Measurements from ENCODE around the gene NF1. TPM values are rescaled to one million over a fixed set of nuclear protein-coding genes. Genes with fewer than 3 reads are reported as not detected.
"Not testable (repeated sequence)": the region's sequence is repeated elsewhere in the genome, so short reads cannot be mapped to it uniquely, and the experiment has no call there.

NF1 gene
- total RNA-seq, 4 donors from 2014 or later: 34.8 to 106 (median 59.2) TPM

DNA sequence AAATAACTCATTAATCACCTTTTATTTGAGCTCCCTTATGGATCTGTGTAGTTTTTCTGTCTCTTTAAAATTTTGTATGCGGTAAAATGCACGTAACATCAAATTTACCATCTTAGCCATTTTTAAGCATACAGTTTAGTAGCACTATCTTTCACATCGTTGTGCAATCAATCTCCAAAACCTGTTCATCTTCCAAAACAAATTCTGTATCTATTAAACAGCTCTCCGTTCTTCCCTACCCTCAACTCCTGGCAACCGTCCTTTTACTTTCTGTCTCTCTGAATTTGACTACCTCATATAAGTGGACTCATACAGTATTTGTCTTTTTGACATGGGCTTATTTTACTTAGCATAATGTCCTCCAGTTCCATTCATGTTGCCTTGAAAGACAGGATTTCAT lies 100.5 kb downstream of the NF1 start:
- intact Hi-C loops (cut with DNase I; ENCODE audit: low total_unique reads): no loop called here
- in situ Hi-C loops (cut with MboI; ENCODE audit: low pct_ligation_motif_present in 1 of 4, low pct_unique_long_range_greater_than_20kb in 1 of 4, low sequenced_read_pairs in 3 of 4): no loop called here
- H3K27ac ChIP-seq: no peak overlapping the region
- DNase-seq: no peak
- 74 to 79% methylated on average over 5 of the region's 5 CpGs for WGBS, 2 donors (ENCODE audit: low coverage in 1 of 2)
- no peaks in the 10 kb centered on the region for H3K9me3 ChIP-seq
- no peaks in the 10 kb centered on the region for H3K4me1 ChIP-seq
- H3K27me3 ChIP-seq: no peaks in the 10 kb centered on the region
- H3K4me3 ChIP-seq: no peak overlapping the region
- no peaks in the 10 kb centered on the region for H3K36me3 ChIP-seq
- TF ChIP-seq EP300 (IDR thresholded peaks at IDR 0.05; ENCODE audit: low read depth) (no peak), CTCF (IDR thresholded peaks at IDR 0.05) (no peak), POLR2AphosphoS5 (IDR thresholded peaks at IDR 0.05) (no peak), POLR2A (IDR thresholded peaks at IDR 0.05) (no peak)

GRCh38 chr17:31198026-31198425 lies 103.2 kb downstream of the NF1 start:
- no peak for DNase-seq
- Histone ChIP-seq H3K27me3 (no peaks in the 10 kb centered on the region), H3K27ac (no peak overlapping the region), H3K4me3 (no peak overlapping the region), H3K4me1 (no peaks in the 10 kb centered on the region), H3K36me3 (peaks cover 0 to 13% (median 2%) of the 10 kb centered on the region in 4 donors), H3K9me3 (no peaks in the 10 kb centered on the region)
- in situ Hi-C loops (cut with MboI; ENCODE audit: low pct_ligation_motif_present in 1 of 4, low pct_unique_long_range_greater_than_20kb in 1 of 4, low sequenced_read_pairs in 3 of 4) (no loop called here), intact Hi-C loops (cut with DNase I; ENCODE audit: low total_unique reads) (no loop called here)
- no peak for TF ChIP-seq POLR2A (IDR thresholded peaks at IDR 0.05)
- TF ChIP-seq POLR2AphosphoS5 (IDR thresholded peaks at IDR 0.05): no peak
- TF ChIP-seq CTCF (IDR thresholded peaks at IDR 0.05): no peak
- 97 to 100% methylated on average over 1 of the region's 1 CpG for WGBS, 2 donors (ENCODE audit: low coverage in 1 of 2)

- DNase-seq; H3K27ac ChIP-seq; H3K27me3 ChIP-seq; H3K4me1 ChIP-seq; in situ Hi-C loops (cut with MboI; ENCODE audit: low pct_ligation_motif_present in 1 of 4, low pct_unique_long_range_greater_than_20kb in 1 of 4, low sequenced_read_pairs in 3 of 4); H3K9me3 ChIP-seq; intact Hi-C loops (cut with DNase I; ENCODE audit: low total_unique reads); H3K4me3 ChIP-seq: not testable (repeated sequence)
- H3K36me3 ChIP-seq: peaks cover 0 to 13% (median 2%) of the 10 kb centered on the region in 4 donors
- WGBS, 2 donors (ENCODE audit: low coverage in 1 of 2): 68 to 70% methylated on average over 2 of the region's 2 CpGs
Measured at GRCh38 chr17:31198666-31199065, 103.9 kb downstream of the NF1 start.

DNA sequence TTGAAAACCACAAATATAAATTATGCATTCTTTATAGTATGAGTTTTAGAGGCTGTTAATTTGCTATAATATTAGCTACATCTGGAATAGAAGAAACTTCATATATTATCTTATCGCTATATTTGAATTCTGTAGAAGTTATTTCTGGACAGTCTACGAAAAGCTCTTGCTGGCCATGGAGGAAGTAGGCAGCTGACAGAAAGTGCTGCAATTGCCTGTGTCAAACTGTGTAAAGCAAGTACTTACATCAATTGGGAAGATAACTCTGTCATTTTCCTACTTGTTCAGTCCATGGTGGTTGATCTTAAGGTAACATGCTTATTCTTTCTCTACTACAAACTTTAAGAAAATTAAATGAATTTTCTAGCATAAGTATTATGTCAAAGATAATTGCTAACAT lies 105.5 kb downstream of the NF1 start:
- DNase-seq: no peak
- intact Hi-C loops (cut with DNase I; ENCODE audit: low total_unique reads): no loop called here
- Histone ChIP-seq H3K9me3 (no peaks in the 10 kb centered on the region), H3K4me1 (no peaks in the 10 kb centered on the region), H3K4me3 (no peak overlapping the region), H3K36me3 (peaks cover 0 to 13% (median 2%) of the 10 kb centered on the region in 4 donors), H3K27ac (no peak overlapping the region), H3K27me3 (no peaks in the 10 kb centered on the region)
- in situ Hi-C loops (cut with MboI; ENCODE audit: low pct_ligation_motif_present in 1 of 4, low pct_unique_long_range_greater_than_20kb in 1 of 4, low sequenced_read_pairs in 3 of 4): loop anchor here in 1 of 4 donors (25.0 kb wide), 1 partner anchor 288 kb away; the partner anchor contains the start of genes ADAP2 and TEFM
- 94 to 96% methylated on average over 2 of the region's 2 CpGs for WGBS, 2 donors (ENCODE audit: low coverage in 1 of 2)
- TF ChIP-seq POLR2AphosphoS5 (IDR thresholded peaks at IDR 0.05) (no peak), EP300 (IDR thresholded peaks at IDR 0.05; ENCODE audit: low read depth) (no peak), POLR2A (IDR thresholded peaks at IDR 0.05) (no peak)

- DNase-seq: no peak
- intact Hi-C loops (cut with DNase I; ENCODE audit: low total_unique reads) (no loop called here), in situ Hi-C loops (cut with MboI; ENCODE audit: low pct_ligation_motif_present in 1 of 4, low pct_unique_long_range_greater_than_20kb in 1 of 4, low sequenced_read_pairs in 3 of 4) (loop anchor here in 1 of 4 donors (25.0 kb wide), 1 partner anchor 291 kb away; the partner anchor contains the start of genes ADAP2 and TEFM)
- H3K27ac ChIP-seq: no peak overlapping the region
- no peak overlapping the region for H3K4me3 ChIP-seq
- H3K36me3 ChIP-seq: peaks cover 0 to 13% (median 2%) of the 10 kb centered on the region in 4 donors
- no peaks in the 10 kb centered on the region for H3K27me3 ChIP-seq
- H3K4me1 ChIP-seq: no peaks in the 10 kb centered on the region
- H3K9me3 ChIP-seq: no peaks in the 10 kb centered on the region
- no peak for TF ChIP-seq CTCF (IDR thresholded peaks at IDR 0.05)
- TF ChIP-seq EP300 (IDR thresholded peaks at IDR 0.05; ENCODE audit: low read depth): no peak
- TF ChIP-seq POLR2A (IDR thresholded peaks at IDR 0.05): no peak
- no peak for TF ChIP-seq POLR2AphosphoS5 (IDR thresholded peaks at IDR 0.05)
Measured at GRCh38 chr17:31202968-31203367, 108.2 kb downstream of the NF1 start.
